Neural progenitor cell (in vitro differentiated cells): ENCODE data around the gene CAPZB.

Source experiments
- EZH2 ChIP-seq: fragments of 200-600 bp; sonication (generic); IDR thresholded peaks from 2 replicates; pipeline ENCODE4 v1.6.1; 2017; ENCODE audit warnings: antibody characterized with exemption, mild to moderate bottlenecking, moderate library complexity
- EZH2phosphoT487 ChIP-seq: fragments of 200-600 bp; sonication (generic); IDR thresholded peaks from 2 replicates; pipeline ENCODE4 v1.6.1; 2017; ENCODE audit warnings: antibody characterized with exemption
- TF ChIP-seq, protein P1 (sequence below): fragments of 200-600 bp; sonication (generic); IDR thresholded peaks from 2 replicates; pipeline ENCODE4 v1.5.1; 2017; ENCODE audit warnings: antibody characterized with exemption, mild to moderate bottlenecking

DNA sequence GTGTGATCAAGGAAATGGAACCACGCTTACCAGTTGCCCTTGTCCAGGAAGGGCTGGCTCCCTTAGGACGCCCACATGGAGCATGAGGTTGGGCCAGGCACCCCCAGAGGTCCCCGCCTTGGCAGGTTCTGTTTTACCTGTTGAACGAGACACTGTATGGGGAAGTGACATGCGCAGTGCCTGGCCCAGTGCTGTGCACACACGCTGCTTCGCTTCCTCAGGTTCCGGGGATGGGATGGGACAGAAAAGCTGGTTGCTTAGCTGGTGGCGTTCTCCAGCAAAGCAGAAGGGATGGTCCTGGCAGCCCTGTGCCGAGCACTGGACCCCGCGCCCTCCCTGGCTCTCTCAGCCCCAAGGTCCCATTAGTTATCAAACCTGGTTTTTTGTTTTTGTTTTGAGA lies 152.5 kb downstream of the CAPZB start:
- TF ChIP-seq, protein P1, sequence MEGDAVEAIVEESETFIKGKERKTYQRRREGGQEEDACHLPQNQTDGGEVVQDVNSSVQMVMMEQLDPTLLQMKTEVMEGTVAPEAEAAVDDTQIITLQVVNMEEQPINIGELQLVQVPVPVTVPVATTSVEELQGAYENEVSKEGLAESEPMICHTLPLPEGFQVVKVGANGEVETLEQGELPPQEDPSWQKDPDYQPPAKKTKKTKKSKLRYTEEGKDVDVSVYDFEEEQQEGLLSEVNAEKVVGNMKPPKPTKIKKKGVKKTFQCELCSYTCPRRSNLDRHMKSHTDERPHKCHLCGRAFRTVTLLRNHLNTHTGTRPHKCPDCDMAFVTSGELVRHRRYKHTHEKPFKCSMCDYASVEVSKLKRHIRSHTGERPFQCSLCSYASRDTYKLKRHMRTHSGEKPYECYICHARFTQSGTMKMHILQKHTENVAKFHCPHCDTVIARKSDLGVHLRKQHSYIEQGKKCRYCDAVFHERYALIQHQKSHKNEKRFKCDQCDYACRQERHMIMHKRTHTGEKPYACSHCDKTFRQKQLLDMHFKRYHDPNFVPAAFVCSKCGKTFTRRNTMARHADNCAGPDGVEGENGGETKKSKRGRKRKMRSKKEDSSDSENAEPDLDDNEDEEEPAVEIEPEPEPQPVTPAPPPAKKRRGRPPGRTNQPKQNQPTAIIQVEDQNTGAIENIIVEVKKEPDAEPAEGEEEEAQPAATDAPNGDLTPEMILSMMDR = no peak
- TF ChIP-seq EZH2 = no peak
- TF ChIP-seq EZH2phosphoT487 = no peak
